ENCODE measurements around the gene PSENEN.

DNA sequence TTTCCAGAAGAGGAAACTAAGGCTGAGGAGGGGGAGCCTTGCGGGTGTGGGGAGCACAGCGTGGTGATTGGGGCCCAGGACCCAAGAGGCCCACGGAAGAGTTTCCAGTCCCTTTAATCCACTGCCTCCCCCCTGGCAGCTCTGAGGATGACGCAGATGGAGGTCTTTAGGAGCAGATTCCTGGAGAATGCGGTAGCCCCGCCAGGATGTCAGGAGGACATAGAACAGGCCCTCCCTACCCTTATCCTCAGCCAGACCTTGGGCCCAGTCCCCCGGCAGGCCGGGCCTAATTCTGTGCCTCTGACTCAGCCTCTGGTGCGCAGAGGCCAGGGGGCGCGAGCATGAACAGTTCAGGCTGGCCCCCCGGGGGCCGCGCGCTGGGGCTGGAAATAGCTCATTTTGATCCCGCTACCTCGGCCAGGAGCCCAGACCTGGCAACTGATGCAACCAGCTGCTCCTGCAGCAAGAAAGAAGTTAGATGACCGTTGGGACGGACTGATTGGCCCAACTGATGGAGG lies 11.8 kb downstream of the PSENEN start:
- no peak for TF ChIP-seq POLR2A (IDR thresholded peaks at IDR 0.05)
- TF ChIP-seq, protein P1, sequence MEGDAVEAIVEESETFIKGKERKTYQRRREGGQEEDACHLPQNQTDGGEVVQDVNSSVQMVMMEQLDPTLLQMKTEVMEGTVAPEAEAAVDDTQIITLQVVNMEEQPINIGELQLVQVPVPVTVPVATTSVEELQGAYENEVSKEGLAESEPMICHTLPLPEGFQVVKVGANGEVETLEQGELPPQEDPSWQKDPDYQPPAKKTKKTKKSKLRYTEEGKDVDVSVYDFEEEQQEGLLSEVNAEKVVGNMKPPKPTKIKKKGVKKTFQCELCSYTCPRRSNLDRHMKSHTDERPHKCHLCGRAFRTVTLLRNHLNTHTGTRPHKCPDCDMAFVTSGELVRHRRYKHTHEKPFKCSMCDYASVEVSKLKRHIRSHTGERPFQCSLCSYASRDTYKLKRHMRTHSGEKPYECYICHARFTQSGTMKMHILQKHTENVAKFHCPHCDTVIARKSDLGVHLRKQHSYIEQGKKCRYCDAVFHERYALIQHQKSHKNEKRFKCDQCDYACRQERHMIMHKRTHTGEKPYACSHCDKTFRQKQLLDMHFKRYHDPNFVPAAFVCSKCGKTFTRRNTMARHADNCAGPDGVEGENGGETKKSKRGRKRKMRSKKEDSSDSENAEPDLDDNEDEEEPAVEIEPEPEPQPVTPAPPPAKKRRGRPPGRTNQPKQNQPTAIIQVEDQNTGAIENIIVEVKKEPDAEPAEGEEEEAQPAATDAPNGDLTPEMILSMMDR (IDR thresholded peaks at IDR 0.05): no peak

All from right lobe of liver (tissue), 4 donors.